ENCODE measurements around the gene NAT16. TPM values are rescaled to one million over a fixed set of nuclear protein-coding genes. Genes with fewer than 3 reads are reported as not detected.

NAT16 gene
- not detected in 2 replicates for total RNA-seq

GRCh38 chr7:101180130-101180755, at the start of gene NAT16:
Gene NAT16, minus strand, starts transcription at chr7:101180293. Its CDS starts 5,486 bp downstream, at chr7:101174807.

GRCh38 chr7:101217388-101218235, 37.5 kb upstream of the NAT16 start, which contains the start of the genes PLOD3 and ZNHIT1:
Gene PLOD3, minus strand, starts transcription at chr7:101217581. Its CDS starts 307 bp downstream, at chr7:101217274.
Gene ZNHIT1, plus strand, starts transcription at chr7:101218165. Its CDS starts 31 bp downstream, at chr7:101218196.

GRCh38 chr7:101200862-101201599, 20.9 kb upstream of the NAT16 start, which contains the start of gene MOGAT3:
Gene MOGAT3, minus strand, starts transcription at chr7:101201036. Its CDS starts 182 bp downstream, at chr7:101200854.

GRCh38 chr7:101165075-101165957, 14.8 kb downstream of the NAT16 start, which contains the start of gene VGF:
Gene VGF, minus strand, starts transcription at chr7:101165569. Its CDS starts 726 bp downstream, at chr7:101164843.

GRCh38 chr7:101153969-101154692, 26.0 kb downstream of the NAT16 start, which contains the start of gene AP1S1:
Gene AP1S1, plus strand, starts transcription at chr7:101154476. Its CDS starts 39 bp downstream, at chr7:101154515.

GRCh38 chr7:101126651-101127459, 53.2 kb downstream of the NAT16 start, which contains the start of gene SERPINE1:
Gene SERPINE1, plus strand, starts transcription at chr7:101127104. Its CDS starts 1,290 bp downstream, at chr7:101128394.

Other genes with a start within 250 kb of the NAT16 start
- not detected in 2 replicates for gene MUC3A, start 230.8 kb downstream of the NAT16 start, total RNA-seq
- 0.60 and 1.2 TPM in 2 replicates for gene MUC12, start 210.7 kb downstream of the NAT16 start, total RNA-seq
- gene MUC17, start 160.2 kb downstream of the NAT16 start, total RNA-seq, result not detected in 2 replicates
- gene TRIM56, start 94.8 kb downstream of the NAT16 start, total RNA-seq, result 14.3 and 36.2 TPM in 2 replicates
- gene SERPINE1, start 53.2 kb downstream of the NAT16 start, total RNA-seq, result 2,093 and 7,246 TPM in 2 replicates
- 162 and 177 TPM in 2 replicates for gene AP1S1, start 25.8 kb downstream of the NAT16 start, total RNA-seq
- 3.0 and 20.7 TPM in 2 replicates for gene VGF, start 14.7 kb downstream of the NAT16 start, total RNA-seq
- not detected in 2 replicates for gene MOGAT3, start 20.7 kb upstream of the NAT16 start, total RNA-seq
- gene PLOD3, start 37.3 kb upstream of the NAT16 start, total RNA-seq, result 156 and 234 TPM in 2 replicates
- 48.0 and 99.5 TPM in 2 replicates for gene ZNHIT1, start 37.9 kb upstream of the NAT16 start, total RNA-seq
- gene CLDN15, start 57.5 kb upstream of the NAT16 start, total RNA-seq, result 2.1 and 2.9 TPM in 2 replicates
- 128 and 264 TPM in 2 replicates for gene FIS1, start 64.8 kb upstream of the NAT16 start, total RNA-seq
- gene IFT22, start 141.5 kb upstream of the NAT16 start, total RNA-seq, result 18.9 and 23.8 TPM in 2 replicates
- not detected in 2 replicates for gene COL26A1, start 182.6 kb upstream of the NAT16 start, total RNA-seq